GM21390 (cell line): Measurements from ENCODE around the gene RPP40.
A peak's percentile ranks its signal among the peaks of the same experiment; 100 is the strongest.
"Not testable (repeated sequence)": the region's sequence is repeated elsewhere in the genome, so short reads cannot be mapped to it uniquely, and the experiment has no call there.

Experiments
- ATAC-seq: cut with Tn5 transposase; IDR thresholded peaks from one replicate; pipeline ENCODE4 v1.9.1; 2021; ENCODE audit not compliant: unreplicated experiment

The RPP40 gene, protein sequence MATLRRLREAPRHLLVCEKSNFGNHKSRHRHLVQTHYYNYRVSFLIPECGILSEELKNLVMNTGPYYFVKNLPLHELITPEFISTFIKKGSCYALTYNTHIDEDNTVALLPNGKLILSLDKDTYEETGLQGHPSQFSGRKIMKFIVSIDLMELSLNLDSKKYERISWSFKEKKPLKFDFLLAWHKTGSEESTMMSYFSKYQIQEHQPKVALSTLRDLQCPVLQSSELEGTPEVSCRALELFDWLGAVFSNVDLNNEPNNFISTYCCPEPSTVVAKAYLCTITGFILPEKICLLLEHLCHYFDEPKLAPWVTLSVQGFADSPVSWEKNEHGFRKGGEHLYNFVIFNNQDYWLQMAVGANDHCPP

DNA sequence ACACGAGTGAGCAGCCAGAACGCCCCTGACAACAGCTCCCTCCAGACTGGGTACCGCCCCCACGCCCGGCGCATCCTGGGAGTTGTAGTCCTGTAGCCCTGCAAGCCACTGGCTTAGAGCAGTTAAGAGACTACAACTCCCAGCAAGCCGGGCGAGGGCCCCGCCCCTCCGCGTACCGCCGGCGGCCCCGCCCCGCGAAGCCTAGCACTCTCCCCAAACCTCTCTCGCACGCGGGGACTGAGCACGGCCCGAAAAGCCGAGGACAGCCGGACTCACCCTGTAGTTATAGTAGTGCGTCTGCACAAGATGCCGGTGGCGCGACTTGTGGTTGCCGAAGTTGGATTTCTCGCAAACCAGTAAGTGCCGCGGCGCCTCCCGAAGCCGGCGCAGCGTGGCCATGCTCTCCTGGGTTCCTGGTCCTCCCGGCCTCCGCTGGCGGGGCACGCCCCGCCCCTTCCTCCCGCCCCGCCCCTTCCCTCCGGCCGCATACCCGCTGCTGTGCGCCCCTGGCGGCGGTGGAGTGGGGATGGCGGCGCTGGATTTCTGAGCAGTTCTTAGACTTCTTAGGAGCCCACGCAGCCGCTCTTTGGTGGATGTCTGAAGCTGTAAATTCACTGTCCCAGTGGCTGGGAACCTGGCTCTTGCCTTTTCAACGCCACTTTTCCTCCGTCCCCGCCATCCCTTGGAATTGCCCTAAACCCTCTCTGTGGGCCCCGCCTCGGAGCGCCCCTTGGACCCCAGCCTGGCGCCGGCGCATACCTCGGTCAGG lies at the start of gene RPP40:
RPP40 (minus strand) TSS at position 434 of the 769 bp plus-strand sequence; CDS start at position 399, 35 bp downstream.
- ATAC-seq: peak; percentile 93

DNA sequence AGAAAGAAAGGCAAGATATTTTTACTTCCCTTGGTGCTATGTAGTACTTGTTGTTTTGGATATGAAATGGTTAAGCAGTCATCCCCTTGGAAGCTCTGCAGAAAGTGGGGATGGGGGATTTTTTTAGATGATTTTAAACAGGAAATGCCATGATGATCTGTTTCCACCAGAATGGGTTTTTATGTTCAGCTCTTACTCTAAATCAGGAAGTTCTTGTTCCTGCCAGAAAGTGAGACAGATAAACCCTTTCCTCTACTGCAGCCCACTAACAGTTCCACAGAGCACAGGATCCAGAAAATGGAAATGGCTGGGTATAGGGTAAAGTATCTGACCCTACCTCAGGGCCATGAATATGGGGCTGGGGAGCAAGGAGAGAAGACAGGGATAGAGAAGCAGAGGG lies 49.2 kb upstream of the RPP40 start:
- no peak for ATAC-seq

DNA sequence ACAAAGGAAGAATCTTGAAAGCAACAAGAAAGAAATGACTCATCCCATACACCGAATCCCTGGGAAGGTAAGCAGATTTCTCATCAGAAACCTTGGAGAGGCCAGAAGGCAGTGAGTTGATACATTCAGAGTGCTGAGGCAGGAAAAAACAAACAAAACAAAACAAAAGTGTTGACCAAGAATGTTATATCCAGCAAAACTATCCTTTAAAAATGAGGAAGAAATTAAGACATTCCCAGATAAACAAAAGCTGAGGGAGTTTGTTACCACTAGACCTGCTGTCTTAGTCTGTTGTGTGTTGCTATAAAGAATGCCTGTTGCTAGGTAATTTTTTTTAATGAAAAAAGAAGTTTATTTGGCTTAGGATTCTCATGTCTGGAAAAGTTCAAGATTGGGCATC lies 47.6 kb upstream of the RPP40 start:
- ATAC-seq: no peak

DNA sequence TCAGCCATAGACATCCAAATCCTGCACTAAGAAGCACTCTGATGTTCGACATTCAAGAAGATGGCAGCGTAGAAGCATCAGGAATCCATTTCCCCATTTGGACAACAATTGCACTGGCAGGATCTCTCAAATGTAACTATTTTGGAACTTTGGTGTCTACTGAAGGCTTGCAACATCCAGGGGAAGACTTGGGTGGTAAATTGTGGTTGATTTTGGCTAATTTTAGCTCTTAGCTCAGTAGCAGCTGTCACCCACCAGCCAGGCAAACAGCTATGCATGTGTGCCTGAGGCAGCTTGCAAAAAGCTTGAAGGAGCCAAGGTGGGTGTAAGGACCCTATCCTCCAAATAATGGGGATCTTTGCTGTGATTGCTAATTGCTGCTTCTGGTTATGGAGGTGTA lies 46.2 kb upstream of the RPP40 start:
- ATAC-seq: no peak

DNA sequence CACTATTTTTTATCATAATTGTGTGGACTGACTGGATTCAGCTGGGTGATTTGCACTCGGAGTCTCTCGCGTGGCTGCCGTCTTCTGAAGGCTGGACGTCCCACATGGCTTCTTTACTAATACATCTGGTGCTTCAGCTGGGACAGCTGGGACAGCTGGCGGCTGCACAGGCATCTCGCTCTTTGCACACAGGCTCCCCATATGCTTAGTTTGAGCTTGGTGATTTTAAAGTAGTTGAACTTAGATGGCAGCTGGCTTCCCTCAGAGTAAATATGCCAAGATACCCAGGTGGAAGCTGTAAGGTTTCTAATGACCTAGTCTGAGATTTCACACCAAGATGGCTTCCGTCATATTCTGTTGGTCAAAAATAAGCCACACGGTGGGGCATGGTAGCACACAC lies 42.6 kb upstream of the RPP40 start:
- ATAC-seq: no peak

DNA sequence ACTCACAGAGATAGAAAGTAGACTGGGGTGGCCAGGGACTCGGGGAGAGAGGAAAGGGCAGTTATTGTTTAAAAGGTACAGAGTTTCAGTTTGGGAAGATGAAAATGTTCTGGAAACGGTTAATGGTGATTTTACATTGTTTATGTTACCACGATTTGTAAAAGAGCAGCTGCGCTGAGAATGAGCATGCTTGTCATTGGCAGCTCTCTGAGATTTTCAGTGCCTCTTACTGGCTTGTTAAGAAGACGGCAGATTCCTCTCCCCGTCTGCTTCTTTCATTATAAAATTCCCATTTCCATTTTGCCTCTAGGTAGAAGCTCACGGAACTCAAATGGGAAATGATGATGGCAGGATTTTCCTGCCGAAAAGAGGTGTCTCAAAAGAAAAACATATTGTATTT lies 41.6 kb upstream of the RPP40 start:
- ATAC-seq: no peak

DNA sequence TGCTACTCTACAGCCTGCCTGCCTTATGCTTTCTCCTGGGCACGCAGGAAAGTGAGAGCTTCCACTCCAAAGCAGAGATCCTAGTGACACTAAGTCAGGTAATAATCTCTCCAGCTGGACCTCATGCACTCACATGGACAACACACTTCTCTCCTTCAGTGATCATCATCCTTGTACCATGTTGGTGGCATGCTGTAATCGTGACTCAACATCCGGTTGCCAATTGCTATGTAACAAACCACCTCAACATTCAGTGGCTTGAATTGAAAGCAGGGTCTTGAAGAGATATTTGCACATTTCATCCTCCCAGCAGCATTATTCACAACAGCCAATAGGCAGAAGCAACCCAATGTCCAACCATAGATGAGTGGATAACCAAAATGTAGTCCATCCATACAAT lies 41.0 kb upstream of the RPP40 start:
- no peak for ATAC-seq

DNA sequence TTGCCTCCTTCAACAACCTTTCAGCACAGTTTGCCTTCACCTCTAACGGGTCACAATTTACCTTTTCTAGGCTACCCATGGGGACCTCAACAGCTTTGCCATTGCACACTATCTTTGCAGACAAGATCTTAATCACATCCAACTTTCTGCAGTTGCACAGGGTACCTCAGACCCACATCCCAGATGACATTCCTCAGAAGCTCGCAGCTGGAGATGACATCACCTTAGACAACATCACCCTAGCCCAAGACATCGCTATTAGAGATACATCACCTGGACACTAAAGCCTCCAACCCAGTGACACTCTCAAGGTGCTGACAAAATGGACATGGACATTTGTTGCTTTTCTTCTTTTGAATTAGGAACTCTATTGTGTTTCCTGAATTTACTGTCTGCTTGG lies 38.6 kb upstream of the RPP40 start:
- ATAC-seq: no peak

DNA sequence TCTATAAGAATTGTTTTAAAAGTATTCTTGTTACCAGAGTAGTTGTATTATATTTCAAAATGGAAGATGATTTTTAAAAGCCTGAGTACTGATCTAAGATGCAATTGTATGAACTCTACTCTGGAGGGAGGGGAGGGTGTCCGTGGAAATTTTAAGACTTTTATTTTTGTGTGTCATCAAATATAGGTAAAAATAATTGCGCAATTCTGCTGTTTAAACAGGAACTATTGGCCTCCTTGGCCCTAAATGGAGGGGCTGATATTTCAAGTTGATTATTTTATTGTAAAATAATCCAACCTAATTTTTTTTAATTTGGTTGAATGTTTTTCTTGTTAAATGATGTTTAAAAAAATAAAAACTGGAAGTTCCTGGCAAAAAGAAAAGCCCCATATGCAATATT lies 38.1 kb upstream of the RPP40 start:
- ATAC-seq: no peak

DNA sequence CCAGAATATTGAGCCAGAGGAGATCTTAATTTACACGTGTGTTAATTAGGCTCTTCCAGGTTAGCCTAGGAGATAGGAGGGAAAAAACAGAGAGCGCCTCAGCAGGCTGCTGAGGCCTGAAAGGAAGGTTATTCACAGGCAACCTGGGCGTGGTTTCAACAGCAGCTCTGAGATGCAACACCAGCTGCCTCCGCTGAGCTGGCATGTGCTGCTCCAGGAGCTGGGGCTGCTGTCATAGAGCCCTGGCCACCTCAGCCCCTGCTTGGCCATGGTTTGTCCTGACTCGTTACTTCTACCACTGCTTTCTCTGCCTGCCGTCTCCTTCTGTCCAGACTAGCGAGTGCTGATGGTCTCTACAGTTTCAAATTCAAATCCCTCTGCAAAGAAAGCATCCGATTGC lies 32.4 kb upstream of the RPP40 start:
- no peak for ATAC-seq

DNA sequence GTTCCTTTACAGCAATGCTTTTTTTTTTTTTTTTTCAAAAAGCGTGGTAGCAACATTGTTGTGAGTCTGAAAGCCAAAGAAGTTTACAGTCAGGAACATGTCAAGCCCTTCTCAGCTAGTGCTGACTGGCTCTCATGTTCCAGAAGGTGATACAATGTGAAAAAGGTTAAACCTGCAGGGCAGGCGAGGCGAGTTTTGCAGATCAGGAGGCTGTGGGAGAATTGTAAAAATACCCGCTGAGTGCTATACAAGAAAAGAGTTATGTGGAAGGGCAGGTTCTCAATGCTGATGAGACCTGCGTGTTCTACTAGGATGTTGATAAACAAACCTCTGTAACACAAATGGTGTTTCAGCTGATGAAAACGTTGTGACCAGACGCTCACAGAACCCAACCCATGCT lies 30.9 kb upstream of the RPP40 start:
- ATAC-seq: no peak

DNA sequence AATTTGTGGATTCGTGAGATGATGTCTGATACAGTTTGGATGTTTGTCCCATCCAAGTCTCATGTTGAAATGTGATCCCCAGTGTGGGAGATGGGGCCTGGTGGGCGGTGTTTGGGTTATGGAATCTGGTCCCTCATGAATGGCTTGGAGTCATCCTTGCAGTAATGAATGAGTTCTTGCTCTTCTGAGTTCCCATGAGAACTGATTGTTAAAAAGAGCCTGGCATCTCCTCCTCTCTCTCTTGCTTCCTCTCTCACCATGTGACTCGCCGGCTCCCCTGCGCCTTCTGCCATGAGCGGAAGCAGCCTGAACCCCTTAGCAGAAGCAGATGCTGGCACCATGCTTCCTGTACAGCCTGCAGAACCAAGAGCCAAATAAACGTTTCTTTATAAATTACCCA lies 30.5 kb upstream of the RPP40 start:
- no peak for ATAC-seq

DNA sequence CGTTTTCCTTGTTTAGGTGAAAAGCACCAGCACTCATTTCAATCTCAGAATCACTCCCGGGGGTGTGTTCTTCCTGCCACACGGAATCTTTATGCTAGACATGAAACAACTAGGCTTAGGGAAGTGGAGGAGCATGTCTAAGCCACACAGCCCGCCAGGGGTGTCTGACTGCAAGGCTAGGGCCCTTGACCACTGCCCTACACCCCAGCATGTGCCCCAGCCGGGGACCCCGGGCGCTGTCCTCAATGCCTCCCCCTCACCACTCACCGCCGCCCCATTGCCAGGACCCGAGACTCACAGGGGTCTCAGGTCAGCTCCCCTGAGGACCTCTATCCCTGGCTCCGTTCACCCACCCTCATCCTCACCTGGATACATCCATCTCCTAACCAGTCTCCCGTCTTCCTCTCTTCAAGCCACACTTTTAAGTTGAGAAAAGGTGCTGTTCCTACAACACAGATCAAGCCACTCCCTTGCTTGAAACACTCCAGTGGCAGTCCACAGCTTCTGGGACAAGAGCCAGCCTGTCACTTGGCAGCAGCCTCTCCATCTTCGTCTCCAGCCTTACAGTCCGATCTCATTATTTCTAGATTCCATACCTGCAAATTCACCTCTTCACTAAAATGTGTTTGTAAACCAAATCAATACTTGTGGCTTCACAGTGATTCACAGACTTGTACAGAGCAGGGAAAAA lies 29.5 kb upstream of the RPP40 start:
- not testable (repeated sequence) for ATAC-seq

DNA sequence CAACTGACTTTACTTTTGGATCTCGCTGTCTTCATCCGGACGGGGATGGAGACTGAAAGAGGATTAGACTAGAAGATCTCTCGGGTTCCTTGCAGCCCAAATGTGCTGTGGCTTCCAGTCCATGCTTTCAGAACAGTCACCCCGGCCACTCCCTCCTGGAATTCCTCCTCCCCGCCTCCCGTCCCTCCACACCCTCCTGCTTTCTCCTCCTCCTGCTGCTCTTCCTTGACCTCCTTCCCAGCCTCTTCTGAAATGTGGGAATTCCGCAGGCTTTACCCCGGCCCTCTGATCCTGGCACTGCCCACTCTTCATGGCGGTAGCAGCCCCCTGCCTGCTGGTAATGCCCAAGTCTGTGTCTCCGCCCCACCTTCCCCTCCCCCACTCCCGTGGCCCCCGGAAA lies 28.9 kb upstream of the RPP40 start:
- not testable (repeated sequence) for ATAC-seq

DNA sequence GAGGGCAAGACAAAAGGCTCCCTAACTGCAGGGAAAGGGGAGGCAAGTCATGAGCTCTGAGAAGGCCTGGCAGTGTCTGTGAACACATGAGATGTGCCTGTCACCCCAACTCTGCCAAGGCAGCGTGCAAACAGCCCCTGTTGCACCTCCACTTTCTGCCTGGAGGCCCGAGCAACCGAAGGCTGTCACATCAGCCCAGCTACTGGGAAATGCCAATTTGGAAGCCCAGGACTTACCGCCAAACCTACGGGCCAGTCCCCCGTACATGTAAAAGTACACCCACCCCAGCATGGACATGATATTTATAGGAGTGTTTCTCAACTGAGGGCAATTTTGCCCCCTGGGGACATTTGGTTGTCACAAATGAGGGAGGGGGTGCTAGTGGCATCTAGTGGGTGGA lies 27.3 kb upstream of the RPP40 start:
- no peak for ATAC-seq

DNA sequence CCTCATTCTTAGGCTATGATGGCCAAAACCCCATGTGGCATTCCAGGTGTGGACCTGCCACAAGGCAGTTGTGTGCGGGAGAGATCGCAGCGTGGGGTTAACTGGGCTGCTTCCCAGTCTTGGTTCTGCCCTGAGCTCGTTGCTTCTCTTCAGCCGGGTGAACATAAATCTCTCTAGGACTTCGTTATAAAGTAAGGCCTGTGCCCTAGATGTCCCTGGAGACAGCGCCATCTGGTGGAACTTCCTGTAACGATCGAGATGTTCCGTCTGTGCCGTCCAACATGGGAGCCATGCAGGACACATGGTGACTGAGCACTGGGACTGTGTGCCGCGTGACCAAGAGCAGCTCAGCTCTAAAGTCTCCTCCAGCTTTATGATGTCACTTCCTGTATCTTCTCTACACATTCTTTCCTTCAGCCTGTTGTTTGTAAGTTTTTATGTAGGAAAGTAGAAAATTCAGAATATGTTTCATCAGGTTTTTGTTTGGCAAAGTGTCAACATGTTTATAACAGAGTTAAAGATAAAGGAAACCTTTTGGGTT lies 26.8 kb upstream of the RPP40 start:
- ATAC-seq: peak; percentile 95

DNA sequence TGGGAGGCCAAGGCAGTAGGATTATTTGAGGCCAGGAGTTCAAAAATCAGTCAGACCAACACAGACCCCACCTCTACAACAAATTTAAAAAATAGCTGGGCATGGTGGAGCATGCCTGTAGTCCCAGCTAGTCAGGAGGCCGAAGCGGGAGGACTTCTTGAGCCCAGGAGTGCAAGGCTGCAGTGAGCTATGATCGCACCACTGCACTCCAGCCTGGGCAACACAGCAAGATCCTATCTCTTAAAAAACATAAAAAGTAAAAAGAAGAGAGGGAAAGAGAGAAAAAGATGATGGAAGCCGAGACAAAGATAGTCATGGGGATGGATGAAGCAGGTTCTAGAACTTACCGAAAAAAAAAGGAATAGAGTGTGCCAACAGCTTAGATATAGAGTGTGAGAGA lies 25.8 kb upstream of the RPP40 start:
- no peak for ATAC-seq

DNA sequence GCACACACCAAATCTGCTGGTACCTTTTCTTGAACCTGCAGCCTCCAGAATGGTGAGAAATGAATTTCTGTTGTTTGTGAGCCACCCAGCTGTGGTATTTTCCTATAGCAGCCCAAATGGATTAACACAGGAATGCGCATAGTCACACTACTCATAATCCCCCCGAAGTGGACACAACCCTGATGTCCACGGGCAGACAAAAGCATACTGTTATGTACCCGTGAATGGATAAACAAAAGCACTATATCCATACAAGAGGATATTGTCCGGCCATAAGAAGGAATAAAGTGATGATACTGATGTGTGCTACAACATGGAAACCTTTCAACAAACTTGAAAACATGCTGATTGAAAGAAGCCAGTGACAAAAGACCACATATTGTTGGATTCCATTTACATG lies 25.1 kb upstream of the RPP40 start:
- no peak for ATAC-seq

DNA sequence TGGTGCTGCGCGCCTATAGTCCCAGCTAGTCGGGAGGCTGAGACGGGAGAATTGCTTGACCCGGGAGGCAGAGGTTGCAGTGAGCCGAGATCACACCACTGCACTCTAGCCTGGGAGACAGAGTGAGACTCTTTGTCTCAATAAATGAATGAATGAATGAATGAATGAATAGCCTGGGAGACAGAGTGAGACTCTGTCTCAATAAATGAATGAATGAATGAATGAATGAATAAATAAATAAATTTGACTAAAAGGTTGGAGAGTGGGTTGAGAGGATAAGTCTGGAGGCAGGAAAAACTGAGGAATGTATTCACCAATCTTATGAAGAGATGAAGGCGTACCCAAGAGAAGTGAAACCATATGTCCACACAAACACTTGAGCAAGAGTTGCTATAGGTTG lies 24.5 kb upstream of the RPP40 start:
- no peak for ATAC-seq

DNA sequence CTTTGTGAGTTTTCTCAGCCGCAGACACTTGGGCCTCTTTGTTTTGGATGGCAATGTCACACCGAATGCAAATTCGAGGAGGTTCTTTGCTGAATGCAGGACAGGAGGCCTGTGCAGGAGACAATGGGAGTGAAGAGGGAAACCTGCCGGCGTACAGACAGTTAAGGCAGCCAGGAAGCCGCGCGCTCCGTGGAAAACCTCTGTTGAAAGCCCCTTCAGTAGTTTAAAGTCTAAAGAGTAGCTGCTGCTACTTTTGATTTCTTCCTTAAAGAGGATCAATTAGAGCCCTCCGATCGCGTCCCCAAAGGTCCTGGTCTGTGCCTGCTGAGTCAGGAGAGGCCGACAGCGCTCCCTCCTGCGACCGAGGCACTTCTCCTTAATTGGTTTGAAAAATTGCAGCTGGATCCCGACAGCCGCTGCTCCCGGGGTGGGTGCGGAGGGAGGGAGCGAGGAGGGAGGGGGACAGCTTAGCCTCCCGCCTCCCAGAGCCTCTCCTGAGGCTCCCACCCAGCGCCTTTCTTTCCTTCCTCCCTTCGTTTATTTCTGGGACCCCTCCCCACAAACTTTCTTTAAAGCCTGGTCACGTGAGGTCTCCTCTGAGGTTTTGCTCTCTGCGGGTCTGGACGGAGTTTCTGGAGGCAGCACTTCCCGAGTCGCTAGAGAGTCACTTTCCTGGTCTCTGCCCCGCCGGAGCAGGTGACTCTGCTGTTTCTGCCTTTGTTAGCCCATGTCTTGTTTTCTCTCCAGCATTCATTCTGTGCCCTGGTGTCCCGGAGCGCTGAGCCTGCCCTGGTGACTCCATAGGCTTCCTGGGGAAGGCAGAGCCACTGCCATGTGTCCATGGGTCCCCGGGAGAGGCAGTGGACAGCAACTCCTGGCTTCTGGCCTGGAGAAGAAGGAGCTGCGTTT lies 22.3 kb upstream of the RPP40 start:
- no peak for ATAC-seq

DNA sequence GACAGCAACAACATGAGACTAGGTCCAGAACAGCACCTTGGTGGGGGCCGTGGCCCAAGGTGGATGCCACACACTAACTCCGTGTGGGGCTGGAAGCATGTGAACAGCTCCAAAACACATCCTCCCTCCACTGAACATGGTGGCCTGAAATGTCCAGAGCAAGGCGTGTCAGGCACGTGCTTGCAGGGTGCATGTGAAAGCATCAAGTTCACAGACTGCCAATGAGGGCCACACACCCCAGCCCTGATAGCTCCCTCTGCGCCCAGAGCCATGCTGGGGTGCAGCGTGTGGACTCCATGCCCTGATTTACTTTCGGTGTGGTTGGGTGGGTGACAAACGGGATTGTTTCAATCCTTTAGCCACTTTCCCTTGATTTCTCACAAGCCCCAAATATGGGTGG lies 20.1 kb upstream of the RPP40 start:
- ATAC-seq: no peak
